Measurements from ENCODE around the gene MAP3K14.

GRCh38 chr17:45336390-45337182 is 19.8 kb upstream of the MAP3K14 start:
- TF ChIP-seq, protein P1, sequence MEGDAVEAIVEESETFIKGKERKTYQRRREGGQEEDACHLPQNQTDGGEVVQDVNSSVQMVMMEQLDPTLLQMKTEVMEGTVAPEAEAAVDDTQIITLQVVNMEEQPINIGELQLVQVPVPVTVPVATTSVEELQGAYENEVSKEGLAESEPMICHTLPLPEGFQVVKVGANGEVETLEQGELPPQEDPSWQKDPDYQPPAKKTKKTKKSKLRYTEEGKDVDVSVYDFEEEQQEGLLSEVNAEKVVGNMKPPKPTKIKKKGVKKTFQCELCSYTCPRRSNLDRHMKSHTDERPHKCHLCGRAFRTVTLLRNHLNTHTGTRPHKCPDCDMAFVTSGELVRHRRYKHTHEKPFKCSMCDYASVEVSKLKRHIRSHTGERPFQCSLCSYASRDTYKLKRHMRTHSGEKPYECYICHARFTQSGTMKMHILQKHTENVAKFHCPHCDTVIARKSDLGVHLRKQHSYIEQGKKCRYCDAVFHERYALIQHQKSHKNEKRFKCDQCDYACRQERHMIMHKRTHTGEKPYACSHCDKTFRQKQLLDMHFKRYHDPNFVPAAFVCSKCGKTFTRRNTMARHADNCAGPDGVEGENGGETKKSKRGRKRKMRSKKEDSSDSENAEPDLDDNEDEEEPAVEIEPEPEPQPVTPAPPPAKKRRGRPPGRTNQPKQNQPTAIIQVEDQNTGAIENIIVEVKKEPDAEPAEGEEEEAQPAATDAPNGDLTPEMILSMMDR (conservative IDR thresholded peaks at IDR 0.05 in 1 of 2, IDR thresholded peaks at IDR 0.05 in 1 of 2; ENCODE audit: low read depth in 1 of 2, low read length in 2 of 2), result no peak
- no peak for TF ChIP-seq EZH2 (IDR thresholded peaks at IDR 0.05; ENCODE audit: low read length, missing control alignments)
